HG02759 (cell line): ENCODE measurements around the gene LILRB3.
"Not testable (repeated sequence)": the region's sequence is repeated elsewhere in the genome, so short reads cannot be mapped to it uniquely, and the experiment has no call there.

ENCODE experiments used
- ATAC-seq: cut with Tn5 transposase; IDR thresholded peaks from one replicate; pipeline ENCODE4 v1.9.1; 2021; ENCODE audit warnings: mild to moderate bottlenecking, moderate library complexity; ENCODE audit not compliant: unreplicated experiment

Gene LILRB3

GRCh38 chr19:54214217-54214616, 8.6 kb downstream of the LILRB3 start:
- not testable (repeated sequence) for ATAC-seq

GRCh38 chr19:54211235-54211634, 11.6 kb downstream of the LILRB3 start:
- no peak for ATAC-seq

GRCh38 chr19:54209811-54210494, 12.9 kb downstream of the LILRB3 start:
- ATAC-seq: no peak

- ATAC-seq: no peak
Observed at GRCh38 chr19:54209058-54209810, 13.6 kb downstream of the LILRB3 start.

- ATAC-seq: no peak
Observed at GRCh38 chr19:54208784-54209057, 14.1 kb downstream of the LILRB3 start.

GRCh38 chr19:54207983-54208783, 14.6 kb downstream of the LILRB3 start:
- peak; percentile 41 for ATAC-seq

GRCh38 chr19:54207676-54207982, 15.2 kb downstream of the LILRB3 start:
- no peak for ATAC-seq

- not testable (repeated sequence) for ATAC-seq
Observed at GRCh38 chr19:54207193-54207592, 15.6 kb downstream of the LILRB3 start.

GRCh38 chr19:54206831-54207177, 16.0 kb downstream of the LILRB3 start:
- no peak for ATAC-seq

GRCh38 chr19:54206030-54206830, 16.6 kb downstream of the LILRB3 start:
- ATAC-seq: no peak

- ATAC-seq: no peak
Observed at GRCh38 chr19:54204767-54205468, 17.9 kb downstream of the LILRB3 start.

GRCh38 chr19:54203151-54203611, 19.6 kb downstream of the LILRB3 start:
- no peak for ATAC-seq

GRCh38 chr19:54201980-54202379, 20.8 kb downstream of the LILRB3 start:
- ATAC-seq: no peak

GRCh38 chr19:54201172-54201701, 21.6 kb downstream of the LILRB3 start:
- ATAC-seq: no peak

GRCh38 chr19:54199401-54199800, 23.4 kb downstream of the LILRB3 start:
- ATAC-seq: no peak

GRCh38 chr19:54197121-54197520, 25.7 kb downstream of the LILRB3 start:
- ATAC-seq: no peak

- no peak for ATAC-seq
Observed at GRCh38 chr19:54196536-54196935, 26.3 kb downstream of the LILRB3 start.

- ATAC-seq: not testable (repeated sequence)
Observed at GRCh38 chr19:54194463-54194862, 28.3 kb downstream of the LILRB3 start.

- ATAC-seq: no peak
Observed at GRCh38 chr19:54193011-54193410, 29.8 kb downstream of the LILRB3 start.

- no peak for ATAC-seq
Observed at GRCh38 chr19:54191811-54192453, 30.9 kb downstream of the LILRB3 start.
